CD4-positive, alpha-beta T cell treated with Interleukin-4 for 4 hours (primary cell): ENCODE data around the gene PCDHGA3.
A peak's percentile ranks its signal among the peaks of the same experiment; 100 is the strongest.
"Not testable (repeated sequence)": the region's sequence is repeated elsewhere in the genome, so short reads cannot be mapped to it uniquely, and the experiment has no call there.

Experiments used
- DNase-seq: peaks from one replicate; pipeline ENCODE4 v3.0.0-alpha.2; 2020

PCDHGA3 gene

GRCh38 chr5:141349917-141350619 is 6.4 kb downstream of the PCDHGA3 start, which contains the start of gene PCDHGB1:
Gene PCDHGB1 (plus strand): TSS chr5:141350099. CDS start chr5:141350261, 162 bp downstream.
- peak; percentile 27 for DNase-seq

DNA sequence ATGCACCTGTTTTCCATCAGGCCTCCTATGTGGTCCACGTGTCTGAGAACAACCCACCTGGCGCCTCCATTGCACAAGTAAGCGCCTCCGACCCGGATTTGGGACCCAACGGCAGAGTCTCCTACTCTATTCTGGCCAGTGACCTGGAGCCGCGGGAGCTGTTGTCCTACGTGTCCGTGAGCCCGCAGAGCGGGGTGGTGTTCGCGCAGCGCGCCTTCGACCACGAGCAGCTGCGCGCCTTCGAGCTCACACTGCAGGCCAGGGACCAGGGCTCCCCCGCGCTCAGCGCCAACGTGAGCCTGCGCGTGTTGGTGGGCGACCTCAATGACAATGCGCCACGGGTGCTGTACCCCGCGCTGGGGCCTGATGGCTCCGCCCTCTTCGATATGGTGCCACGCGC is 8.0 kb downstream of the PCDHGA3 start:
- DNase-seq = no peak

- DNase-seq = no peak
These were observed 11.4 kb downstream of the PCDHGA3 start, which contains the start of gene PCDHGA4 for GRCh38 chr5:141354900-141355469. Gene PCDHGA4 (plus strand): TSS chr5:141355021. CDS start chr5:141355108, 87 bp downstream.

DNA sequence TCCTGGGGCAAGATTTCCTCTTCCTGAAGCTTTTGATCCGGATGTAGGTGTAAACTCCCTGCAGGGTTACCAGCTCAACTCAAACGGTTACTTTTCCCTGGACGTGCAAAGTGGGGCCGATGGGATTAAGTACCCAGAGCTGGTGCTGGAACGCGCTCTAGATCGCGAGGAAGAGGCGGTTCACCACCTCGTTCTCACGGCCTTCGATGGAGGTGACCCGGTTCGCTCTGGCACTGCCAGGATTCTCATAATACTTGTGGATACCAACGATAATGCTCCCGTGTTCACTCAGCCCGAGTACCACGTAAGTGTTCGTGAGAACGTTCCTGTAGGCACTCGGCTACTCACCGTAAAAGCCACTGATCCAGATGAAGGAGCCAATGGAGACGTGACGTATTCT is 12.0 kb downstream of the PCDHGA3 start:
- DNase-seq = no peak

GRCh38 chr5:141356133-141356532 is 12.5 kb downstream of the PCDHGA3 start:
- no peak for DNase-seq

- DNase-seq = no peak
These were observed 13.3 kb downstream of the PCDHGA3 start for GRCh38 chr5:141356950-141357349.

DNA sequence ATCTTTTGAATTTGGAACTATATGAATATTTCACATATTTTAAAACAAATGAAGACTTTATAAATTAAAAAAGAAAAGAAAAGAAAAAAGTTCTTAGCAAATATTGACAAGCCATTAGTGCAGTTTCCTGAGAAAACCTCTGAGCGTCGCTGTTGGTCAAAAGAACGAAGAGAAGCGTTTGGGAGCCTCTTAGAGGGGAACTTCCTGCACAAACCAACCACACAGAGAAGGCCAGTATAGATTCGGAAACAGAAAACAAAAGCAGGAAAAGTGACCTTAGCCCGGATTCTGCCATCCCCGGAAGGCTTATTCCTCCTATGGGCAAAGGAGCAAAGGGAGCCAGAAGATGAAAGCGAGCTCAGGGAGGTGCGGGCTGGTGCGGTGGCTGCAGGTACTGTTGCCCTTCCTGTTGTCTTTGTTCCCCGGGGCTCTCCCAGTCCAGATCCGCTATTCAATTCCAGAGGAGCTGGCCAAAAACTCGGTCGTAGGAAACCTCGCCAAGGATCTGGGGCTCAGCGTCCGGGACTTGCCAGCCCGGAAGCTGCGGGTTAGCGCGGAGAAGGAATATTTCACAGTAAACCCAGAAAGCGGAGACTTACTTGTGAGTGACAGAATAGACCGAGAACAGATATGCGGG is 16.3 kb downstream of the PCDHGA3 start, which contains the start of gene PCDHGB2:
PCDHGB2 (plus strand) TSS at position 205 of the 637 bp plus-strand sequence; CDS start at position 347, 142 bp downstream.
- peak; percentile 30 for DNase-seq

- DNase-seq = no peak
These were observed 17.1 kb downstream of the PCDHGA3 start for GRCh38 chr5:141360685-141361084.

GRCh38 chr5:141362719-141363118 is 19.1 kb downstream of the PCDHGA3 start:
- no peak for DNase-seq

DNA sequence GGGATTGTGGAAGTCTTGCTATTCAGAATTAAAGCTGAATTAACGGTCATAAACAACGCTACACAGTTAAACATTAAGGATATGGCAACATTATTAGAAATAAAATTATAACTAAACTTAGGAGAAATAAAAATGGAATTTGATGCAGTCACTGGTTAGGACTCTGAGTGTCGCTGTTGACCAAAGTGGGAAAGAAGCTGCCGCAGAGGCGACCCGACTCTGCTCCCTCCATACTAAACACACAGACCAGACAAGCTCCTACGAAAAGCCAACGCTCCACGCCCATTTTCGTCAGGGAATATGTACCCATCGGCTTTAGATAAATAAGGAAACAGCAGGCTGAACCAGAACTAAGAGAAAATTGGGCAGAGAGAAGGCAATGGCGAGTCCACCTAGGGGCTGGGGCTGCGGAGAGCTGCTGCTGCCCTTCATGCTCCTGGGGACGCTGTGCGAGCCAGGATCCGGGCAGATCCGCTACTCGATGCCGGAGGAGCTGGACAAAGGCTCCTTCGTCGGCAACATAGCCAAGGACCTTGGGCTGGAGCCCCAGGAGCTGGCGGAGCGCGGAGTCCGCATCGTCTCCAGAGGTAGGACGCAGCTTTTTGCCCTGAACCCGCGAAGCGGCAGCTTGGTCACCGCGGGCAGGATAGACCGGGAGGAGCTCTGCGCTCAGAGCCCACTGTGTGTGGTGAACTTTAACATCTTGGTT is 20.5 kb downstream of the PCDHGA3 start, which contains the start of gene PCDHGA5:
PCDHGA5 (plus strand) TSS at position 211 of the 709 bp plus-strand sequence; CDS start at position 380, 169 bp downstream.
- DNase-seq = no peak

- no peak for DNase-seq
These were observed 22.6 kb downstream of the PCDHGA3 start for GRCh38 chr5:141366016-141366896.

- peak; percentile 39 for DNase-seq
These were observed 26.6 kb downstream of the PCDHGA3 start, which contains the start of gene PCDHGB3 for GRCh38 chr5:141369994-141370848. Gene PCDHGB3 (plus strand): TSS chr5:141370242. CDS start chr5:141370395, 153 bp downstream.

- DNase-seq = no peak
These were observed 28.2 kb downstream of the PCDHGA3 start for GRCh38 chr5:141371572-141372475.

GRCh38 chr5:141373673-141374317 is 30.2 kb downstream of the PCDHGA3 start, which contains the start of gene PCDHGA6:
Gene PCDHGA6 (plus strand): TSS chr5:141373891. CDS start chr5:141374084, 193 bp downstream.
- no peak for DNase-seq

- no peak for DNase-seq
These were observed 31.0 kb downstream of the PCDHGA3 start for GRCh38 chr5:141374627-141375026.

GRCh38 chr5:141375444-141376155 is 32.0 kb downstream of the PCDHGA3 start:
- not testable (repeated sequence) for DNase-seq

DNA sequence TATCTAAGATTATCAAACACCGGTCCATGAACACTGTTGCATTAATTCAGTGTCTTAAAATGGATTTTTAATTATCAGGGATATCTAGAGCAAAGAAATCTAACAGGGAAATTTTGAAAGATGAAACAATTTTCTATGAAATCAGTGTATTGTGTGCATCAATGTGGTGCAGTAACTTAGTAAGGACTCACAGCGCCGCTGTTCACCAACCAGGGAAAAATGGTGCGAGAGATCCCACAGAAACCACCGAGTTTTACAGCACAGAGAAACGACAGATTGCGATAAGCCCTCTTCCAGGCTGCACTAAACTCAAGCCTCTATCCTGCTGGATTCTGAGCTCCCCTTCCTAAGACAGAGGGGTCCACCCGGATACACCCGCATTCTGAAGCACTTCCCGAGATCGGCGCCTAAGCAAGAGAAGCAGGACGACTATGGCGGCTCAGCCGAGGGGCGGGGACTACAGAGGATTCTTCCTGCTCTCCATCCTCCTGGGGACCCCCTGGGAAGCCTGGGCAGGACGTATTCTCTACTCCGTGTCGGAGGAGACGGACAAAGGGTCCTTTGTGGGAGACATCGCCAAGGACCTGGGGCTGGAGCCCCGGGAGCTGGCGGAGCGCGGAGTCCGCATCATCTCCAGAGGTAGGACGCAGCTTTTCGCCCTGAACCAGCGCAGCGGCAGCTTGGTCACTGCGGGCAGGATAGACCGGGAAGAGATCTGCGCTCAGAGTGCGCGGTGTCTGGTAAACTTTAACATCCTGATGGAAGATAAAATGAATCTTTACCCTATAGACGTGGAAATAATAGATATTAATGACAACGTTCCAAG is 39.1 kb downstream of the PCDHGA3 start, which contains the start of gene PCDHGA7:
PCDHGA7 (plus strand) TSS at position 274 of the 826 bp plus-strand sequence; CDS start at position 432, 158 bp downstream.
- no peak for DNase-seq
